GM23338 (cell line): ENCODE measurements around the gene KCNMA1. TPM values are rescaled to one million over a fixed set of nuclear protein-coding genes. Genes with fewer than 3 reads are reported as not detected.

Source experiments
- ATAC-seq: fragments of 200-7000 bp; cut with Tn5 transposase; 3 replicates; pipeline ENCODE4 v1.9.1; 2020
- DNase-seq: peaks from one replicate; pipeline ENCODE4 v3.0.0-alpha.2; 2015; ENCODE audit warnings: low spot score
- H2AFZ ChIP-seq: fragments of 200-600 bp; sonication (generic); 2 replicates; pipeline ENCODE4 v1.8.0; 2016; ENCODE audit warnings: antibody characterized with exemption, mild to moderate bottlenecking, moderate library complexity
- H3F3A ChIP-seq: fragments of 200-600 bp; sonication (generic); replicated peaks from 2 replicates; pipeline ENCODE4 v1.8.0; 2017; ENCODE audit warnings: antibody characterized with exemption, mixed run types, low read depth
- H3K27ac ChIP-seq: fragments of 200-600 bp; sonication (generic); 2 replicates; pipeline ENCODE4 v1.6.1; 2016; ENCODE audit warnings: low read depth
- H3K27me3 ChIP-seq: fragments of 200-600 bp; sonication (generic); 2 replicates; pipeline ENCODE4 v1.8.0; 2016; ENCODE audit warnings: mild to moderate bottlenecking, mixed run types, moderate library complexity; ENCODE audit not compliant: insufficient read depth
- H3K36me3 ChIP-seq: fragments of 200-600 bp; sonication (generic); 2 replicates; pipeline ENCODE4 v1.8.0; 2016; ENCODE audit warnings: mild to moderate bottlenecking; ENCODE audit not compliant: insufficient read depth
- H3K4me1 ChIP-seq: fragments of 200-600 bp; sonication (generic); 2 replicates; pipeline ENCODE4 v1.8.0; 2016; ENCODE audit warnings: mild to moderate bottlenecking, moderate library complexity; ENCODE audit not compliant: insufficient read depth
- H3K4me2 ChIP-seq: fragments of 200-600 bp; sonication (generic); 2 replicates; pipeline ENCODE4 v1.7.1; 2017; ENCODE audit warnings: mixed run types
- H3K4me3 ChIP-seq: fragments of 200-600 bp; sonication (generic); 2 replicates; pipeline ENCODE4 v1.6.1; 2016; ENCODE audit warnings: mixed run types
- H3K79me2 ChIP-seq: fragments of 200-600 bp; sonication (generic); replicated peaks from 2 replicates; pipeline ENCODE4 v1.8.0; 2017; ENCODE audit warnings: mild to moderate bottlenecking; ENCODE audit not compliant: insufficient read depth
- H3K9me2 ChIP-seq: fragments of 200-600 bp; sonication (generic); 2 replicates; pipeline ENCODE4 v1.8.0; 2017; ENCODE audit not compliant: insufficient read depth
- H4K20me1 ChIP-seq: fragments of 200-600 bp; sonication (generic); replicated peaks from 2 replicates; pipeline ENCODE4 v1.8.0; 2017; ENCODE audit warnings: mild to moderate bottlenecking; ENCODE audit not compliant: insufficient read depth
- H3K27ac Mint-ChIP-seq: 2 replicates; pipeline ENCODE4 v1.8.0; 2020; ENCODE audit warnings: inconsistent platforms, mild to moderate bottlenecking, moderate library complexity, mixed read lengths
- H3K27me3 Mint-ChIP-seq: 3 replicates; pipeline ENCODE4 v1.8.0; 2022; ENCODE audit warnings: low read depth, mild to moderate bottlenecking, moderate library complexity, mixed read lengths, inconsistent platforms; ENCODE audit not compliant: insufficient read depth, poor library complexity
- H3K36me3 Mint-ChIP-seq: 3 replicates; pipeline ENCODE4 v1.8.0; 2021; ENCODE audit warnings: low read depth, mild to moderate bottlenecking, inconsistent platforms, moderate library complexity, mixed read lengths
- H3K4me1 Mint-ChIP-seq: 3 replicates; pipeline ENCODE4 v1.8.0; 2020; ENCODE audit warnings: mild to moderate bottlenecking, inconsistent platforms, mixed read lengths
- H3K4me3 Mint-ChIP-seq: 3 replicates; pipeline ENCODE4 v1.8.0; 2021; ENCODE audit warnings: moderate library complexity, mild to moderate bottlenecking, inconsistent platforms, mixed read lengths
- H3K9me3 Mint-ChIP-seq: 3 replicates; pipeline ENCODE4 v1.8.0; 2020; ENCODE audit warnings: moderate library complexity, mild to moderate bottlenecking, inconsistent platforms, mixed read lengths
- CREB1 ChIP-seq: fragments of 250-450 bp; sonication (Bioruptor Pico); IDR thresholded peaks from 2 replicates; pipeline ENCODE4 v1.5.0; 2020; ENCODE audit warnings: low read depth, mild to moderate bottlenecking, moderate library complexity
- CTCF ChIP-seq, 2 experiments: fragments of 200-600 bp in 1 of 2; sonication (generic) in 1 of 2; conservative IDR thresholded peaks; 2 replicates each; pipeline versions ENCODE4 v1.5.1 to v1.6.1; 2016 to 2017; ENCODE audit warnings: antibody characterized with exemption in 2 of 2, low read depth in 2 of 2, mild to moderate bottlenecking in 2 of 2, moderate library complexity in 1 of 2
- ETS1 ChIP-seq: IDR thresholded peaks from 2 replicates; pipeline ENCODE4 v1.6.1; 2016; ENCODE audit warnings: antibody characterized with exemption
- EZH2 ChIP-seq: fragments of 200-600 bp; sonication (generic); IDR thresholded peaks from one replicate; pipeline ENCODE4 v1.8.0; 2017; ENCODE audit warnings: antibody characterized with exemption, mild to moderate bottlenecking, low read depth; ENCODE audit not compliant: unreplicated experiment
- EZH2phosphoT487 ChIP-seq: fragments of 200-600 bp; sonication (generic); IDR thresholded peaks from one replicate; pipeline ENCODE4 v1.8.1; 2018; ENCODE audit warnings: antibody characterized with exemption; ENCODE audit not compliant: unreplicated experiment
- JUNB ChIP-seq: IDR thresholded peaks from one replicate; pipeline ENCODE4 v1.6.1; 2016; ENCODE audit warnings: antibody characterized with exemption; ENCODE audit not compliant: unreplicated experiment
- NANOG ChIP-seq: IDR thresholded peaks from 2 replicates; pipeline ENCODE4 v1.6.1; 2016; ENCODE audit warnings: antibody characterized with exemption, borderline replicate concordance
- POLR2AphosphoS5 ChIP-seq: IDR thresholded peaks from 2 replicates; pipeline ENCODE4 v1.6.1; 2016; ENCODE audit warnings: antibody characterized with exemption, low read depth
- REST ChIP-seq: IDR thresholded peaks from one replicate; pipeline ENCODE4 v1.6.1; 2018; ENCODE audit warnings: antibody characterized with exemption; ENCODE audit not compliant: unreplicated experiment
- STAT1 ChIP-seq: IDR thresholded peaks from one replicate; pipeline ENCODE4 v1.6.1; 2016; ENCODE audit warnings: antibody characterized with exemption; ENCODE audit not compliant: unreplicated experiment
- ZNF114 ChIP-seq: fragments of 250-450 bp; sonication (Bioruptor Pico); IDR thresholded peaks from 2 replicates; pipeline ENCODE4 v1.5.0; 2020; ENCODE audit warnings: mild to moderate bottlenecking, moderate library complexity
- ZNF331 ChIP-seq: fragments of 250-450 bp; sonication (Bioruptor Pico); IDR thresholded peaks from 2 replicates; pipeline ENCODE4 v1.5.0; 2020; ENCODE audit warnings: low read depth, mild to moderate bottlenecking, moderate library complexity
- ZNF462 ChIP-seq: fragments of 250-450 bp; sonication (Bioruptor Pico); IDR thresholded peaks from 2 replicates; pipeline ENCODE4 v1.5.0; 2020; ENCODE audit warnings: mild to moderate bottlenecking, moderate library complexity
- polyA plus RNA-seq: library from polyadenylated mRNA; unstranded; fragments of >200 nt; fragmentation: Nextera tagmentation; extraction: Ambion mirVana; gene quantifications from 2 replicates; pipeline ENCODE4 v1.2.1, GENCODE V29; 2016
- total RNA-seq: library from RNA; depleted of rRNA; stranded (reverse); fragments of >200 nt; shearing (Covaris generic); gene quantifications from 2 replicates; pipeline ENCODE4 v1.2.3, GENCODE V29; 2014

Gene KCNMA1
- total and polyA plus RNA-seq, 2 experiments from 2014 or later = 8.2 to 9.0 TPM

- Histone ChIP-seq H3K9me2 (peaks cover 3% of the 10 kb centered on the region; the same call in 1 of the 2 replicates), H3K27ac (no peak overlapping the region), H3K4me2 (no peak overlapping the region), H3K4me1 (peaks cover 23% of the 10 kb centered on the region), H3K79me2 (no peaks in the 10 kb centered on the region), H3K36me3 (no peaks in the 10 kb centered on the region), H3K27me3 (no peaks in the 10 kb centered on the region), H4K20me1 (no peaks in the 10 kb centered on the region), H3K4me3 (no peak overlapping the region), H2AFZ (no peak overlapping the region), H3F3A (no peaks in the 10 kb centered on the region)
- Mint-ChIP-seq H3K27me3 (peaks cover 8% of the 10 kb centered on the region), H3K4me1 (peaks cover 34% of the 10 kb centered on the region), H3K9me3 (no peaks in the 10 kb centered on the region), H3K36me3 (no peaks in the 10 kb centered on the region), H3K4me3 (no peak overlapping the region), H3K27ac (no peak overlapping the region)
- DNase-seq (no peak), ATAC-seq (no peak)
- TF ChIP-seq REST (no peak), POLR2AphosphoS5 (no peak), STAT1 (no peak), ZNF114 (no peak), JUNB (no peak), EZH2 (no peak), ZNF331 (CRISPR knock-in tag) (no peak), EZH2phosphoT487 (no peak), CTCF (conservative IDR thresholded peaks at IDR 0.05; ENCODE audit: low read depth in 2 of 2) (no peak), ZNF462 (CRISPR knock-in tag) (no peak), NANOG (no peak), ETS1 (no peak), CREB1 (no peak)
These were observed 560.2 kb downstream of the KCNMA1 start for GRCh38 chr10:77077316-77077945.
